GM10248 (cell line): ENCODE measurements around the gene DNAL4.

ENCODE experiments used
- CTCF ChIA-PET: fragments of 300-600 bp; sonication (Branson Sonifier 250); formaldehyde crosslinking; extraction: SDS; loops from one replicate; lab custom pipeline; 2021; ENCODE audit warnings: antibody characterized with exemption; lab: Yijun Ruan, JAX
- POLR2A ChIA-PET: fragments of 350-650 bp; sonication (Branson Sonifier 250); formaldehyde crosslinking; extraction: SDS; loops from one replicate; lab custom pipeline; 2020; ENCODE audit warnings: antibody characterized with exemption; lab: Yijun Ruan, JAX
- DNase-seq: peaks from one replicate; pipeline ENCODE4 v3.0.0; 2012; ENCODE audit errors: extremely low spot score
- CTCF ChIP-seq: IDR thresholded peaks from 2 replicates; pipeline ENCODE4 v1.5.1; 2012; ENCODE audit warnings: mild to moderate bottlenecking, low read depth; ENCODE audit errors: extremely low read depth, missing control alignments, control extremely low read depth

Gene DNAL4

GRCh38 chr22:38777087-38777671 lies 16.8 kb downstream of the DNAL4 start:
- DNase-seq = no peak
- POLR2A ChIA-PET = no interaction called here
- CTCF ChIA-PET = interaction anchor here (0.7 to 2.2 kb wide), 3 partner anchors 8 to 93 kb away, joined by 3 to 11 read pairs (median 4); no protein-coding TSS in a partner anchor
- no peak for TF ChIP-seq CTCF

- POLR2A ChIA-PET = interaction anchor here (1.0 kb wide), 1 partner anchor 544 kb away, joined by 3 read pairs; the partner anchor contains the start of gene RPL3
- no peak for TF ChIP-seq CTCF
- CTCF ChIA-PET = interaction anchor here (1.0 kb wide), 1 partner anchor 10 kb away, joined by 3 read pairs; no protein-coding TSS in a partner anchor
- no peak for DNase-seq
Measured at GRCh38 chr22:38776086-38776485, 17.9 kb downstream of the DNAL4 start.

- POLR2A ChIA-PET = interaction anchor here (1.0 kb wide), 1 partner anchor 544 kb away, joined by 3 read pairs; the partner anchor contains the start of gene RPL3
- TF ChIP-seq CTCF = no peak
- no peak for DNase-seq
- CTCF ChIA-PET = interaction anchor here (1.0 kb wide), 1 partner anchor 9 kb away, joined by 3 read pairs; no protein-coding TSS in a partner anchor
Measured at GRCh38 chr22:38775656-38776055, 18.3 kb downstream of the DNAL4 start.

- CTCF ChIA-PET = no interaction called here
- POLR2A ChIA-PET = no interaction called here
Measured at GRCh38 chr22:38774496-38775166, 19.3 kb downstream of the DNAL4 start.

GRCh38 chr22:38773363-38773946 lies 20.5 kb downstream of the DNAL4 start:
- TF ChIP-seq CTCF = no peak
- ChIA-PET POLR2A (no interaction called here), CTCF (no interaction called here)
- DNase-seq = no peak

More at GRCh38 chr22:38774496-38775166, 19.3 kb downstream of the DNAL4 start:
- no peak for TF ChIP-seq CTCF
- DNase-seq = no peak

GRCh38 chr22:38772623-38772873 lies 21.4 kb downstream of the DNAL4 start:
- no peak for DNase-seq
- TF ChIP-seq CTCF = no peak
- ChIA-PET CTCF (no interaction called here), POLR2A (no interaction called here)
